ENCODE measurements around the gene LYPD4.
"Not testable (repeated sequence)": the region's sequence is repeated elsewhere in the genome, so short reads cannot be mapped to it uniquely, and the experiment has no call there.

The LYPD4 gene

GRCh38 chr19:41795031-41795461 is 49.4 kb downstream of the LYPD4 start:
- peak; percentile 61 for DNase-seq (ENCODE audit: low read depth)
- H3K4me3 ChIP-seq (ENCODE audit: low read depth, low read length), result no peak overlapping the region
- peak; percentile 79 for TF ChIP-seq CTCF (IDR thresholded peaks at IDR 0.05; ENCODE audit: insufficient read depth, low read depth, low read length, missing control alignments)

- no peak for DNase-seq (ENCODE audit: low read depth)
- H3K4me3 ChIP-seq (ENCODE audit: low read depth, low read length), result no peak overlapping the region
- no peak for TF ChIP-seq CTCF (IDR thresholded peaks at IDR 0.05; ENCODE audit: insufficient read depth, low read depth, low read length, missing control alignments)
These were observed 51.1 kb downstream of the LYPD4 start for GRCh38 chr19:41793414-41793727.

GRCh38 chr19:41792513-41793413 is 51.7 kb downstream of the LYPD4 start:
- peak; percentile 66 for DNase-seq (ENCODE audit: low read depth)
- H3K4me3 ChIP-seq (ENCODE audit: low read depth, low read length), result no peak overlapping the region
- TF ChIP-seq CTCF (IDR thresholded peaks at IDR 0.05; ENCODE audit: insufficient read depth, low read depth, low read length, missing control alignments), result peak; percentile 81

GRCh38 chr19:41789053-41789452 is 55.4 kb downstream of the LYPD4 start:
- H3K4me3 ChIP-seq (ENCODE audit: low read depth, low read length); DNase-seq (ENCODE audit: low read depth): not testable (repeated sequence)

GRCh38 chr19:41788518-41788917 is 56.0 kb downstream of the LYPD4 start:
- DNase-seq (ENCODE audit: low read depth); H3K4me3 ChIP-seq (ENCODE audit: low read depth, low read length): not testable (repeated sequence)

Measured in GM12865 (cell line).